Sigmoid colon (tissue), 4 donors: ENCODE results near the gene RPS8.
"Not testable (repeated sequence)": the region's sequence is repeated elsewhere in the genome, so short reads cannot be mapped to it uniquely, and the experiment has no call there.

ENCODE experiments used
- EP300 ChIP-seq, 4 donors: sonication (generic); formaldehyde crosslinking; IDR thresholded peaks; one replicate each; pipeline ENCODE4 v1.6.1; 2017; ENCODE audit warnings: antibody characterized with exemption in 4 of 4
- POLR2A ChIP-seq, 2 donors: fragments of 450-650 bp; IDR thresholded peaks; one replicate each; pipeline ENCODE4 v1.6.1; 2016; ENCODE audit warnings: antibody characterized with exemption in 2 of 2, mild to moderate bottlenecking in 2 of 2, moderate library complexity in 2 of 2
- POLR2AphosphoS5 ChIP-seq, 4 donors: sonication (generic); formaldehyde crosslinking; IDR thresholded peaks; one replicate each; pipeline ENCODE4 v1.6.1; 2017; ENCODE audit warnings: antibody characterized with exemption in 4 of 4
- TF ChIP-seq, protein P1 (sequence below), 4 experiments: fragments of 450-650 bp in 3 of 4; fragments of 200-600 bp in 1 of 4; IDR thresholded peaks; one replicate each; pipeline ENCODE4 v1.5.1; 2016 to 2019; ENCODE audit warnings: antibody characterized with exemption in 4 of 4, mild to moderate bottlenecking in 3 of 4, moderate library complexity in 2 of 4

DNA sequence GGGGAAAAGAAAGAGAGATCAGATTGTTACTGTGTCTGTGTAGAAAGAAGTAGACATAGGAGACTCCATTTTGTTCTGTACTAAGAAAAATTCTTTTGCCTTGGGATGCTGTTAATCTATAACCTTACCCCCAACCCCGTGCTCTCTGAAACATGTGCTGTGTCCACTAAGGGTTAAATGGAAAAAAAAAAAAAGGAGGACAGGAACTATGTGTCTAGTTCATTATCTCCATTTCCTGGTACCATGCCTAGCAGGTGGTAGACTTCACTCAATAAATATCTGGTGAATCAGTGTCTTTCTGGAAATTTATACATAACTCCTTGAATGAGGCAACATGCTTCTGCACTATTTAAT is 36.4 kb upstream of the RPS8 start:
- TF ChIP-seq, protein P1, sequence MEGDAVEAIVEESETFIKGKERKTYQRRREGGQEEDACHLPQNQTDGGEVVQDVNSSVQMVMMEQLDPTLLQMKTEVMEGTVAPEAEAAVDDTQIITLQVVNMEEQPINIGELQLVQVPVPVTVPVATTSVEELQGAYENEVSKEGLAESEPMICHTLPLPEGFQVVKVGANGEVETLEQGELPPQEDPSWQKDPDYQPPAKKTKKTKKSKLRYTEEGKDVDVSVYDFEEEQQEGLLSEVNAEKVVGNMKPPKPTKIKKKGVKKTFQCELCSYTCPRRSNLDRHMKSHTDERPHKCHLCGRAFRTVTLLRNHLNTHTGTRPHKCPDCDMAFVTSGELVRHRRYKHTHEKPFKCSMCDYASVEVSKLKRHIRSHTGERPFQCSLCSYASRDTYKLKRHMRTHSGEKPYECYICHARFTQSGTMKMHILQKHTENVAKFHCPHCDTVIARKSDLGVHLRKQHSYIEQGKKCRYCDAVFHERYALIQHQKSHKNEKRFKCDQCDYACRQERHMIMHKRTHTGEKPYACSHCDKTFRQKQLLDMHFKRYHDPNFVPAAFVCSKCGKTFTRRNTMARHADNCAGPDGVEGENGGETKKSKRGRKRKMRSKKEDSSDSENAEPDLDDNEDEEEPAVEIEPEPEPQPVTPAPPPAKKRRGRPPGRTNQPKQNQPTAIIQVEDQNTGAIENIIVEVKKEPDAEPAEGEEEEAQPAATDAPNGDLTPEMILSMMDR (IDR thresholded peaks at IDR 0.05) = not testable (repeated sequence)
- TF ChIP-seq POLR2A, POLR2AphosphoS5, EP300 (IDR thresholded peaks at IDR 0.05): not testable (repeated sequence)
